NCI-H2029 (cell line): ENCODE data around the gene RPUSD2.

Source experiments
- DNase-seq: peaks from one replicate; lab custom pipeline; 2025; lab: John Stamatoyannopoulos, UW

Gene RPUSD2

DNA sequence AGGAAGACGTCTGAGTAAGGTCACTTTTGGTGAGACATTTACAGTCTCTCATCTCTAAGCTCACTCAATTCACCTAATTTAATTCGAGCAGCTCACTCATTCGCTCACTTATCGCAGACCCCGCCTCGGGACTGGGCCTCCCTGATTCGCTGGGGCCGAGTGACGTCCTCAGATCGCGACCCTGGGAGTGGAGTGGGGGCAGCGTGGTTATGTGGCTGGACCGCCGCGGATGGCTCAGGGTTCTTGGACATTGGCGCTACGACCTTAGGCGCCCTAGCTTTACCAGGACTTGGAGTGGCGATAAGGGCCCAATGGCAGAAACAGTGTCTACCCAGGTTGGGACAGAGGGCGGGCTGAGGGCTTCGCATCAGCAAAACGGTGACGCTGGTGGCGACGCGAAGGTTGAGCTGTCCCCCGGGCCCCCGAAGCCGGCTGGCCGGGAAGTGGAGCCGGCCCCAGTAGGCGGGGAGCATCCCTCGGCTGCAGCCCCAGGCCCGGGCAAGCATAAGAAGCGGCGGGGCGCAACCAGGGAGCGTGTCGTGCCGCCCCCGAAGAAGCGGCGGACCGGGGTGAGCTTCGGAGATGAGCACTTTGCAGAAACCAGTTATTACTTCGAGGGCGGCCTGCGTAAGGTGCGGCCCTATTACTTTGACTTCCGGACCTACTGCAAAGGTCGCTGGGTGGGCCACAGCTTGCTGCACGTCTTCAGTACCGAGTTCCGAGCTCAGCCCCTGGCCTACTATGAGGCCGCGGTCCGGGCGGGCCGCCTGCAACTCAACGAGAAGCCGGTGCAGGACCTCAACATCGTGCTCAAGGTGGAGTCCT lies at the start of gene RPUSD2:
RPUSD2 (plus strand) TSS at position 171 of the 825 bp plus-strand sequence; CDS start at position 210, 39 bp downstream.
- DNase-seq = peak; percentile 58

- no peak for DNase-seq
Measured at GRCh38 chr15:40523611-40524010, 45.5 kb upstream of the RPUSD2 start.

- no peak for DNase-seq
Measured at GRCh38 chr15:40525855-40526254, 43.2 kb upstream of the RPUSD2 start.

DNA sequence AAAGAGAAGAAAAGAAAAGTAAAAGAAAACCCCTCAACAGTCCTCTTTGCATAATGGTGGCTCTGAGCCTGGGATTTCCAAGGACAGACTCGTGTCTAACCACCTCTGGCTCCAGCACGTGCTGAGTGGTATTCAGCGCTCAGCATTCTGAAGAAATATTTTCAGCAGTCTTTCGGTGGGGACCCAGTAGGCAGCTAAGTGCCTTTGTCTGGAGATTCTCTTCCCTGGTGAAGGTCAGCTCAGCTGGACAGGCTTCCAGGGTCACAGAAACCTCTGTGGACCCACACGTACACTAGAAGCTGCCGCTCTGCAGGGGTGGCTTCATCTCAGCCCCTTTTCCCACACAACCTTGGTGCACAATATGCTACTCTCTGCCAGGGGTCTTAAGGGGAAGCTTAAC lies 40.3 kb upstream of the RPUSD2 start:
- DNase-seq = no peak

DNA sequence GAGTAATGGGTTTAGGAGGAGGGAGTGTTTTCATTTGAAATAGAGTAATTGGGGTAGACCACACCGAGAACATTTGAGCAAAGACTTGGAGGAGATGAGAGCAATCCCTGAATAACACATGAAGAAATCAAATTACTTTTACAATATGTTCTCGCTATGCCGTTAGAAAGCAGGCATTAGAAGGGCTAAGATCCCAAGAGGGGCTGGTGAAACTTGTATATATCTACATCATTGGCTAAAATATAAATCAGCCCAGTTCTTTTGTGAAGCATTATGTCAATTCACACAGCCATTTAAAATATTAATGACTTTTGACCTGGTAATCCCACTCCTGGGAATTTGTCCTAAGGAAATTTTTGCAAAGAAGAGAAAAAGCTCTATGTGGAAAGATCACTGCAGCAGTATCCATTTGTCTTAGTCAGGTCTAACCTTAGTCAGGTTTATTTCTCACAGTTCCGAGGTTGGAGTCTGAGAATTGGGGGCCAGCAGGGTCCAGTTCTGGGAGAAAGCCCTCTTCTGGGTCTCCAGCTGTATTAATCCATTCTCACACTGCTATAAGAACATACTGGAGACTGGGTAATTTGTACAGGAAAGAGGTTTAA lies 35.2 kb upstream of the RPUSD2 start:
- DNase-seq = no peak

DNA sequence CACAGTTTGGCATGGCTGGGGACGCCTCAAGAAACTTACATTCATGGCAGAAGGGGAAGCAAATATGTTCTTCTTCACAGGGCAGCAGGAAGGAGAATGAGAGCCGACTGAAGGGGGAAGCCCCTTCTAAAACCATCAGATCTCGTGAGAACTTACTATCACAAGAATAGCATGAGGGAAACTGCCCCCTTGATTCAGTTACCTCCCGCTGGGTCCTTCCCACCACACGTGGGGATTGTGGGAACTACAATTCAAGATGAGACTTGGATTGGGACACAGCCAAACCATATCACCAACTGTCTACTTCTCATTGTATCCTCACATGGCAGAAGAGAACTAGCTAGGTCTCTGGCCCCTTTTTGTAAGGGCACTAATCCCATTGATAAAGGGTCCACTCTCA lies 34.7 kb upstream of the RPUSD2 start:
- no peak for DNase-seq

- DNase-seq = no peak
Measured at GRCh38 chr15:40536501-40536900, 32.6 kb upstream of the RPUSD2 start.

DNA sequence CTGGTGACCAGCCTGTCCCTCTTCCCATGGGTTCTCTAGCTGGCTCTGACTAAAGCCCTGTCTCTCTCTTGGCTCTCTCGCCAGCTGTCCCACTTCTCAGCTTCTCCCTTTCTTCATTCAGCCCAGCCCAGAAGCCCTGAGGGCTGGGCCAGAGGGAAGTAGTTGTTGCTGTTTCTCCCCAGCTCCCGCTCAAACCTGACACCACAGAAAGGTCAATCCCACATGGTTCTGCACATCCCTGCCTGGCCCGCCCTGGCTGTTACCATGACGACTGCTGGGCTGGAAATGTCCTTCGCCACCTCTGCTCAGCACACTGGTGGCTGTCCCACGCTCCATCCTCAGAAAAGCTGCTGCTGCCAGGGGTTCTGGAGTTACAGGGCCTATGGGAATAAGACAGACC lies 30.1 kb upstream of the RPUSD2 start:
- no peak for DNase-seq

- no peak for DNase-seq
Measured at GRCh38 chr15:40543082-40543481, 26.0 kb upstream of the RPUSD2 start.

- no peak for DNase-seq
Measured at GRCh38 chr15:40543631-40544294, 25.3 kb upstream of the RPUSD2 start.

- DNase-seq = no peak
Measured at GRCh38 chr15:40545457-40545856, 23.6 kb upstream of the RPUSD2 start.

- DNase-seq = no peak
Measured at GRCh38 chr15:40548610-40549009, 20.5 kb upstream of the RPUSD2 start.

DNA sequence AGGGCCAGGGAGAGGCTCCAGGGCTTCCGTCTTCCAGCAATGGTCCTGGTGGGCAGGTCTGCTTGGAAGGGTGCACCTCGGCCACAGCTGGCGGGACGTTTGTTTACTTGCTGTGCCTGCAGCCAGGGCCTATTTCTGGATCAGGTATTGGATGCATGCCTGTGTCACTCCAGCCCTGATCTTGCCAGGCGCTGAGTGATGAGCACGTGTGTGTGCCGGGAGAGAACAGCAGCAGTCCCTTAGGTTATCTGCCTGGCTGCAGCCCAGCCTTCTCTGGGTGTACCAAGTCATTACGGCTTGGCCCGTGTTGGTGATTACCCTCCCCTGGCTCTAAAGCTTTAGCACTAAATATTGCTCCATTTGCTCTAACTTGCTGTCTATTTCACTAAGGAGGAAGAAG lies 19.2 kb upstream of the RPUSD2 start:
- DNase-seq = peak; percentile 38

- no peak for DNase-seq
Measured at GRCh38 chr15:40550341-40551037, 18.6 kb upstream of the RPUSD2 start.

- DNase-seq = no peak
Measured at GRCh38 chr15:40554161-40554525, 15.0 kb upstream of the RPUSD2 start.

GRCh38 chr15:40555876-40556275 lies 13.2 kb upstream of the RPUSD2 start:
- DNase-seq = no peak

DNA sequence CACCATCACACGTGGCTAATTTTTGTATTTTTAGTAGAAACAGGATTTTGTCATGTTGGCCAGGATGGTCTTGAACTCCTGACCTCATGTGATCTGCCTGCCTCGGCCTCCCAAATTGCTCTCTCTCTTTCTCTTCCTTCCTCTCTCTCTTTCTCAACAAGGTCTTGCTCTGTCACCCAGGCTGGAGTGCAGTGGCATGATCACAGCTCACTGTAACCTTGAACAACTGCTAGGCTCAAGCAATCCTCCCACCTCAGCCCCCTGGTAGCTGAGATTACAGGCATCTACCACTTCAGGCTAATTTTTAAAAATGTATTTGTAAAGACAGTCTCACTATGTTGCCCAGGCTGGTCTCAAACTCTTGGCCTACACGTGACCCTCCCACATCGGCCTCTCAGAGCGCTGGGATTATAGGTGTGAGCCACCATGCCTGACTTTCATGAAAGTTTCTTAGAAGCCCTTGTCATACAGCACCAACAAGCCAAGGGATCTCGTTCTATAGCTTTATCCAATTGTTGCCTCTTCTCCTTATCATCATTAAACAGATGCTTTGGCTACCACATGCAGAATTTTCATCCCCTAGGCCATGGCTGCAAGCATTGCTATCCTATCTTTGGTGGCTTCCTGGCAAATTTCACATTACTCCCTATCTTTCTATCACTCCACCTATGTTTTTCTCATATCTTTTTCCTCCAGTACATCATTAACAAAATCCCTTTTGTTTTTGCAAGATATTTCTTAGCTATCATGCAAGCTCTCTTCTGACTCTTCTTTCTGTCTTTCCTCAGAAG lies 10.0 kb upstream of the RPUSD2 start:
- no peak for DNase-seq

GRCh38 chr15:40562691-40563090 lies 6.4 kb upstream of the RPUSD2 start:
- no peak for DNase-seq

DNA sequence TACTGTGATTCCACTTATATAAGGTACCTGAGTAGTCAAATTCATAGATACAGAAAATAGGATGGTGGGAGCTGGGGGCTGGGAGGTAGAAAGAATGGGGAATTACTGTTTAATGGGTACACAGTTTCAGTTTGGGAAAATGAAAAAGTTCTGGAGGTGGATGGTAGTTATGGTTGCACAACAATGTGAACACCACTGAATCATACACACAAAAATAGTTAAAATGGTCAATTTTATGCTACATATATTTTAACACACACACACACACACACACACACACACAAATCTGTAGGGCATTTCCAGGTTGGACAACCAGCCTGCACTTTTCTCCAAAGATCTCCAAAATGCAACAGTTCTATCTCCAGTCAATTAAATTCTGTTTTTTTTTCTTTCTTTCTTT lies 5.7 kb upstream of the RPUSD2 start:
- no peak for DNase-seq

GRCh38 chr15:40564591-40565332 lies 4.3 kb upstream of the RPUSD2 start, which contains the start of gene CCDC32:
Gene CCDC32, minus strand, starts transcription at chr15:40565042. Its CDS starts 2,027 bp downstream, at chr15:40563015.
- DNase-seq = peak; percentile 92
